ENCODE results near the gene RAPGEF3.

DNA sequence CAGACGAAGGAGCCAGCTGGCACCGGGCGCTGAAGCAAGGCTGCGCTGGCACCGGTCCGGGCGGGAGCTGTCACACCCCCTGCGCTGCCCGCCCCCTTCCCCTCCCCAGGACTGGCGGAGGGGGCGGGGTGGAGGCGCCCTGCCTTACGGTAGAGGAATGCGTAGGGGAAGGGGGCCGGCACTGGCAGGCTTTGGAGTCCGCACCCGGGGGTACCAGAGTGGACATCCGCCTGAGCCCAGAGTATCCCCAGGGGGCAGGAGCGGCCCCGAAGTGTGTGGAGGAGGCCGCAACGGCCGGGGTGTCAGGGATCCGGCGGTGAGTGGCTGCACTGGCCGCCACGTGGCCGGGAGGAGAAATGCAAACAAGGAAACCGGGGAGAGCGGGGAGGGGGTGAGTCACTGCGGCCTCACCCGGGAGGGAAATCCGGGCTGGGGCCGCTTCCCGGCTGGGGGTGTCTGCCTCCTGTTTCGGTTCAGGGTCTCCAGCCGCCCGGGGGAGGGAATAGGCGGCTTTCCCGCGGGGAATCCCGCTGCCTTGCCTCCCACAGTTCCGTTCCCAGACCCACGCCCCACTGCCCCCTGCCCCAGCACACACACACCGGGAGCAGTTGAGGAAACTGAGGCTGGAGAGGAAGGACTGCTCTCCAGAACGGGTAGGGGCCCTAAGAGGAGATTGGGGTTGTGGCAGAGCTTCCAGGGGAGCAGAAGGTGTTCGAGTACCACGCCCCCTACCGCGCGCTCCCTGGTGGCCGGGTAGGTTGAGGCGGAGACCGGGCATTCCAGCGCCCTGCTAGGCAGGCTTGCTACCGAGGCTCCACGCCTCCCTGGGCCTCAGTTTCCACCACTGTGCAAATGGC, at the start of gene RAPGEF3:
- TF ChIP-seq FOSL2 (CRISPR knock-in tag; IDR thresholded peaks at IDR 0.05) (peak; percentile 85), SP1 (IDR thresholded peaks at IDR 0.05) (no peak), SP1 (CRISPR knock-in tag; IDR thresholded peaks at IDR 0.05) (no peak), NR3C1 (CRISPR knock-in tag; IDR thresholded peaks at IDR 0.05) (no peak), MYC (CRISPR knock-in tag; IDR thresholded peaks at IDR 0.05; ENCODE audit: borderline replicate concordance) (peak; percentile 73; the same call in 1 of the 2 replicates), POLR2AphosphoS5 (IDR thresholded peaks at IDR 0.05; ENCODE audit: low read depth, low read length) (no peak)
- TF ChIP-seq, protein P1, sequence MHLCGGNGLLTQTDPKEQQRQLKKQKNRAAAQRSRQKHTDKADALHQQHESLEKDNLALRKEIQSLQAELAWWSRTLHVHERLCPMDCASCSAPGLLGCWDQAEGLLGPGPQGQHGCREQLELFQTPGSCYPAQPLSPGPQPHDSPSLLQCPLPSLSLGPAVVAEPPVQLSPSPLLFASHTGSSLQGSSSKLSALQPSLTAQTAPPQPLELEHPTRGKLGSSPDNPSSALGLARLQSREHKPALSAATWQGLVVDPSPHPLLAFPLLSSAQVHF (CRISPR knock-in tag; IDR thresholded peaks at IDR 0.05), result no peak
- TF ChIP-seq, protein P2, sequence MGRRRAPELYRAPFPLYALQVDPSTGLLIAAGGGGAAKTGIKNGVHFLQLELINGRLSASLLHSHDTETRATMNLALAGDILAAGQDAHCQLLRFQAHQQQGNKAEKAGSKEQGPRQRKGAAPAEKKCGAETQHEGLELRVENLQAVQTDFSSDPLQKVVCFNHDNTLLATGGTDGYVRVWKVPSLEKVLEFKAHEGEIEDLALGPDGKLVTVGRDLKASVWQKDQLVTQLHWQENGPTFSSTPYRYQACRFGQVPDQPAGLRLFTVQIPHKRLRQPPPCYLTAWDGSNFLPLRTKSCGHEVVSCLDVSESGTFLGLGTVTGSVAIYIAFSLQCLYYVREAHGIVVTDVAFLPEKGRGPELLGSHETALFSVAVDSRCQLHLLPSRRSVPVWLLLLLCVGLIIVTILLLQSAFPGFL (CRISPR knock-in tag; IDR thresholded peaks at IDR 0.05), result no peak
